NCI-H1105 (cell line): ENCODE measurements around the gene ARHGEF11.

Experiments used
- DNase-seq: peaks from one replicate; lab custom pipeline; 2025; lab: John Stamatoyannopoulos, UW

Gene ARHGEF11

DNA sequence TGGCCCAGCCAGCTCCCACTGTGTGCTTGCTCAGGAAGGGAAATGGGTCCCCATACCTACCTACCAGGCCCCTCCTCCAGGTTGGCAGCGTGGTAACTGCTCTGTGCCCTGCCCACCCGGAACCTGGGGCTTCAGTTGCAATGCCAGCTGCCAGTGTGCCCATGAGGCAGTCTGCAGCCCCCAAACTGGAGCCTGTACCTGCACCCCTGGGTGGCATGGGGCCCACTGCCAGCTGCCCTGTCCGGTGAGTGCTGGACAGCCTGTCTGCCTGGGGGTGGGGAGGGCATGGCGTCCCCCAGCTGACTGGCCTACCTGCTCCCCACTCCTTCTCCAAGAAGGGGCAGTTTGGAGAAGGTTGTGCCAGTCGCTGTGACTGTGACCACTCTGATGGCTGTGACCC, 135.9 kb downstream of the ARHGEF11 start:
- DNase-seq, result no peak

DNA sequence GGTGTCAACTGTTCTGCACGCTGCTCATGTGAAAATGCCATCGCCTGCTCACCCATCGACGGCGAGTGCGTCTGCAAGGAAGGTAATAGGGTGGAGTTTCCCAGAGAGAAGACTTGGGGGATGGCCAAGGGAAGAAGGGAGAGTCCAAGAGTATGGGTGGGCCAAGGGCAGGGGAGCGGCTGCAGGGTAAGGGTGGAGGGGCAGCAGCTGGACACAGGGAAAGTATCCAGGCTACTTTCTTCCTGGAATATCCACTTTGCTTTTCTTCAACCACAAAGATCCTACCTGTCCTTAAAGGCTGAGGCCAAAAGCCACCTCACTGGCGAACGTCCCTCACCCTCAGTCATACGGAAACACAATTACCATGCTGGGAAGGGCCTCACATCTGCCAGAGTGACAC, 136.6 kb downstream of the ARHGEF11 start:
- DNase-seq, result no peak

DNA sequence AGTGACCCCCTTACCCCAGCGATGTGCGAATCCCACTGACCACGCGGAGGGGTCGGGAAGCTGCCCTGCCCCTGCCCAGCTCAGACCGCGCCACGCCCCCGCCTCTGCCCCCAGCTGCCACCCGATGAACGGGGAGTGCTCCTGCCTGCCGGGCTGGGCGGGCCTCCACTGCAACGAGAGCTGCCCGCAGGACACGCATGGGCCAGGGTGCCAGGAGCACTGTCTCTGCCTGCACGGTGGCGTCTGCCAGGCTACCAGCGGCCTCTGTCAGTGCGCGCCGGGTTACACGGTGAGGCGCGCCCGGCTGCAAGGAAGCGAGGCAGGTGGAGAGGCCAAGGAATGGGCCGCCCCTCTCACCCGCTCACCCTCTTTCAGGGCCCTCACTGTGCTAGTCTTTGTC, 137.0 kb downstream of the ARHGEF11 start:
- DNase-seq, result no peak

DNA sequence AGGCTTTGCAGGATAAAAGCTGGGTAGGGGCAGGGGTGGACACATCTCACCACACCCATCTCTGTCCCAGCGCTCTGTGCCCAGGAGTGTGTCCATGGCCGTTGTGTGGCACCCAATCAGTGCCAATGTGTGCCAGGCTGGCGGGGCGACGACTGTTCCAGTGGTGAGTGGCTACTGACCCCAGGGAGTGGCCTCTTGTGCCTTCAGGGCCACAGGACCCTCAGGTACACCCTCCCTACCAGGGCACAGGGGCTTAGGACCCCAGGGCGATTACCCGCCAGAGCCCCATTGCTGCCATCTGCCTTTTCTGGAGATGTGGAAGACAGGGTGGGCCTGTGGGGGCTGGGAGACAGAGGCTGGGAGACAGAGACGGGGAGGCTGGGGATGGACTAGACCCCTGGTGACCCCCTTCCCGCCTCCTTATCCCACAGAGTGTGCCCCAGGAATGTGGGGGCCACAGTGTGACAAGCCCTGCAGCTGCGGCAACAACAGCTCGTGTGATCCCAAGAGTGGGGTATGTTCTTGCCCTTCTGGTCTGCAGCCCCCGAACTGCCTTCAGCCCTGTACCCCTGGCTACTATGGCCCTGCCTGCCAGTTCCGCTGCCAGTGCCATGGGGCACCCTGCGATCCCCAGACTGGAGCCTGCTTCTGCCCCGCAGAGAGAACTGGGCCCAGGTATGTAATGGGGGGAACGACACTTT, 139.2 kb downstream of the ARHGEF11 start:
- no peak for DNase-seq

- DNase-seq, result no peak
Measured at GRCh38 chr1:156905651-156906050, 139.9 kb downstream of the ARHGEF11 start.

DNA sequence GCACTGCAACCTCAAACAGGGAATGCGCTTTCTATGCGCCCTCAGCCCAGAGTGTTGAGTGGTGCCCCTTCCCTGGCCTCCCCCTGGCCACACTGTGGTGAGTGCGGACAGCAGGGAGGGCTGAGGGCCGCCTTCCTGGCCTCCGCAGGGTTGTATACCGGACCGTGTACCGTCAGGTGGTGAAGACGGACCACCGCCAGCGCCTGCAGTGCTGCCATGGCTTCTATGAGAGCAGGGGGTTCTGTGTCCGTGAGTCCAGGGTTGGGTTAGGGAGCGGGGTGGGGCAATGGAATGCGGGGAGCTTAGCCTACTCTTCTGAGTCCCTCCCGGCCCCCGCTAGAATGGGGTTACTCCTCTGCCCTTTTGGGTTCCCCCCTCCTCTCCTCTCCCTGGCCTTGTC, 140.4 kb downstream of the ARHGEF11 start:
- DNase-seq, result no peak

DNA sequence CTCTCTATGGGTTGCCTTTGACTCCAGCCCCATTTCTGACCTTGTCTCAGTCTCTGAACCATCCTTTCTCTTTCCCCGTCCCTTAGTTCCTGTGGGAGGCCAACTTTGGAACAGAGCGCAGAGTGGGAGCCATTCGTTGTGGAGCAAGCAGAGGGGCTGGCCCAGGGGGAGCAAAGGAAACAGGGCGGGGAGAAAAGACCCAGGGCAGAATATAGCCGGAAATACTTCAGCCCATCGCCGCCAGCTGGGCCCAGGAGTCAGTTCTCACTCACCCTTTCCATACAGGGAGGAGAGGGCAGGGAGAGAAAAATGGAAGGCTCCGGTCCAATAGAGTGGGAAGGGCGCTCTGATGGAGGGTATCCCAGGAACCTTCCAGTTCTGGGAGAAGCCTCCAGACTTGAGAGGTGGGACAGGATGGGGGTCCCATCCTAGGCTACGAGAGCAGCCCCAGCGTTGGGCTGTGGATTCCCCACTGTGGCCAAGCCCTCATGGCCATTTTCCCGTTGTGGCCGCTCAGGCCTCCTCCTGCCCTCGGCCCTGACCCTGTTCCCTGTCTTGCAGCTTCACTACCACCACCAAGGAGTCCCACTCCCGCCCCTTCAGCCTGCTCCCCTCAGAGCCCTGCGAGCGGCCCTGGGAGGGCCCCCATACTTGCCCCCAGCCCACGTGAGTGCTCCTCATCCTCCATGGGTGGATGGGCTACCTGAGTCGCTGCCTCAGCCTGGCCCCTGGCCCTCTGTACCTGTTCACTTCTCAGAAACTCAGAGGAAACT, 141.2 kb downstream of the ARHGEF11 start:
- DNase-seq, result no peak

- no peak for DNase-seq
Measured at GRCh38 chr1:156903328-156904091, 142.0 kb downstream of the ARHGEF11 start.

- no peak for DNase-seq
Measured at GRCh38 chr1:156901966-156902915, 143.3 kb downstream of the ARHGEF11 start.

DNA sequence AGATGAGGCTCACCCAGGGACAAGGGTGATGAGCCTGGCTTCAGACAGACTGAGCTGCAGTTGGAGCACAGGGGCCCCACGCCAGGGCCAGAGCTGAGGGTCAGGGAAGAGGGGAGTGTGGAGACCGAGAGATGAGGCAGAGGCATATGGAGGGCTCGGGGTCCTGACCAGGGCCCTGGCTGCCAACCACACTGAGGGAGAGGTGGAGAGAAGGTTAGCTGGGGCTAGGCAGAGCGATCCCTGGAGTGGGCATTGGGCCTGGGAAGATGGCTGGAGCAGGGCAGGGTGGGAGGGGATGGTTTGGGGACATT, 144.0 kb downstream of the ARHGEF11 start:
- no peak for DNase-seq

DNA sequence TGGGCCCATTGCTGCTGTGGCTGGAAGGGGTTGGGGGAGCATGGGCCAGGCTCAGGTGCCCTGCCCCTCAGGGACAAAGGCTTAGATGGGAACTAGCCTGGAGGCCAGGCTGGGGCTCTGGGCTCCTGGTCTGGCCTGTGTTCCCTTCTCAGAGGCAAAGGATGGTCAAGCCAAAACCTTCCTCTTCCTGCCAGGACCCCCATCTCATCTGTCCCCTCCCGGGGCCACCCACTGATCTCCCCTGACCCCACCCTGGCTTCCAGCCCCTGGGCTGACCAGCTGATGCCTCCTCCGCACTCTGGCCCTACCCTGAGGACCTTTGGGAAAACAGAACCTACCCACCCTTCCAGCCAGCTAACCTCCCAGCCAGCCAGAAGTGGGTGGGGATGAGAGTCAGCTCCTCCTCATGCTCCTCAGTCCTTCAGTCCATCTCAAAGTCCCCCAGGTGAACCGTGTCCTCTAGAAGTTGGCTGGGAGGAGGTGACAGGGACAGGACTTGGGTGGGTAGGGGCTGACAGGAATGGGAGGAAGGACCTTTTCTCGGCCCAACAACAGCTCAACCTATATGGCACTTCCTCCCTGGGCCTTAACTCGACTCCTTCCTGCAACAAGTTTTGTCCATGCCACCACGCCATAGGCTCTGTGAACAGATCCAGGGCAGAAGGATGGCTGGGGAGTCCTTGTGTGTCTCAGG, 144.5 kb downstream of the ARHGEF11 start:
- DNase-seq, result no peak

GRCh38 chr1:156899956-156900718, 145.4 kb downstream of the ARHGEF11 start:
- DNase-seq, result no peak

- no peak for DNase-seq
Measured at GRCh38 chr1:156898971-156899664, 146.4 kb downstream of the ARHGEF11 start.

DNA sequence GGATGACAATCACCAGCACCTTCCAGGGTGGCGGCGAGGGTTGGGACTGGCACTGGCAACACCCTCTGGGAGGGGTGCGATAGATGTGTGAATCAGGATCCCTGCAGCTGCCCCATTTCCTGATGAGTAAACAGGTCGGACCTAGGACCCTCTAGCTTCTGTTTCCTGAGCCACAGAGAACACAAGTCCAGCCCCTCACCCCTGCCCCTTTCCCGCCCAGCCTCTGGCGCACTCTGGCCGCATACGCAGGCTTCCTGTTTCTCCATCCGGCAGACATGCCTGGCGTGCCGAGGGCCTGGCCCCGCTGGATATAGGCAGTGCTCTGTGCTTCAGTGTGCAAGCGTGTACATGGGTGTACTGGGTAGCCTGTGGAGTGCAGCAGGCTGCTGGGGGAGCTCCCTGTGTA, 147.4 kb downstream of the ARHGEF11 start:
- no peak for DNase-seq

GRCh38 chr1:156897078-156897825, 148.3 kb downstream of the ARHGEF11 start:
- no peak for DNase-seq

DNA sequence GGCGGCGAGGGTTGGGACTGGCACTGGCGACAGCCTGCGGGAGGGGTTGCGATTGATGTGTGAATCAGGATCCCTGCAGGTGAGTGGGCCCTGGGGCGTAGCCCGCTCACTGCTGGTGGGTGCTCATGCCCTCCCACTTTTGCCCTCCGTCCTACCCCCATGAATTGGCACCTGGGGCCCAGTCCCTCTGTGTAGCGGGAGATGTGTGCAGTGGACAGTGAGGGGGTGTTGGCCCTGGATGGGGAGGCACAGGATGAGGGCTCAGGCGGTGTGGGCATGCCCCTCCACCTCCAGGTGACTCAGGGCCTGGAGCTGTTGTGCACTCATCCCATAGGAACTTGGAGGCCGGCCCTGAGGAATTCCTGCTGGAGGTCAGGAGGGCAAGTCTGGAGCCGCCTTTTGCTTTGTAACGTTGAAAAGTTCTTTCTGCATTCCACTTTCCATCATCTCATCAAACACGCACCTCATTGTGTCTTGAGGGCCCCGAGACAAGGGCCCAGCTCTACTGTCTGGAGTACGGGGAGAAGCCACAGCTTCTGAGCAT, 149.0 kb downstream of the ARHGEF11 start:
- no peak for DNase-seq

GRCh38 chr1:156895927-156896326, 149.6 kb downstream of the ARHGEF11 start:
- no peak for DNase-seq

- DNase-seq, result no peak
Measured at GRCh38 chr1:156895455-156895812, 150.1 kb downstream of the ARHGEF11 start.
